GM21723 (cell line): ENCODE measurements around the gene MDH1.
"Not testable (repeated sequence)": the region's sequence is repeated elsewhere in the genome, so short reads cannot be mapped to it uniquely, and the experiment has no call there.

Source experiments
- ATAC-seq: cut with Tn5 transposase; IDR thresholded peaks from one replicate; pipeline ENCODE4 v1.9.1; 2021; ENCODE audit warnings: mild to moderate bottlenecking, moderate library complexity; ENCODE audit not compliant: unreplicated experiment

The MDH1 gene

DNA sequence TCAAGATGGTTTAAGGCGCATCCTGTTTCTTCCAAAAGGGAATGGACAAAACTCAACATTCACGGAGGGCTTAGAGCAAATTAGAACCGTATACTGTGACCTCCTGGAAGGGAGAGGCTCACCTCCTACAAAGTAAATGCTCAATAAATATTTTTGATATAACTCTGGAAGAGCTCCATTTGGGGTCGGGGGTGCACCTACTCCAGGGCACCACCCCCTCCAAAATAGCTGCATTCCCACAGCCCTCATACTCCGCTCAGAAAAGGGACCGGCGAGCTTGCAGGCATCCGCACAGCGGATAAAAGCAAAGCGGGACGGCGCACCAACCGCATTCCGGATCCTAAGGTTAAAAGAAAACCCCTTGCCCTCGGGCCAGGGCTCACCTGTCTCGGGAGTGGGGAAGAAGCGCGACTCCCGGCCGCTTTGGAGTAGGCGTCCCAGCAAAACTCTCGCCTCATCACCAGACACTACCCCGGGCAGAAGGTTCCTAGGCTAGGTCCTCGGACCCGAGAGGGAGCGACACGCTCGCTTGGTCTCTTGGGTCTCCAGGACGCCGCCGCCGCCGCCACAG, 864 bp upstream of the MDH1 start:
- peak; percentile 1 for ATAC-seq

GRCh38 chr2:63589148-63589958, 590 bp downstream of the MDH1 start:
- ATAC-seq, result peak; percentile 16

GRCh38 chr2:63590626-63591408, 2.1 kb downstream of the MDH1 start:
- ATAC-seq, result no peak

DNA sequence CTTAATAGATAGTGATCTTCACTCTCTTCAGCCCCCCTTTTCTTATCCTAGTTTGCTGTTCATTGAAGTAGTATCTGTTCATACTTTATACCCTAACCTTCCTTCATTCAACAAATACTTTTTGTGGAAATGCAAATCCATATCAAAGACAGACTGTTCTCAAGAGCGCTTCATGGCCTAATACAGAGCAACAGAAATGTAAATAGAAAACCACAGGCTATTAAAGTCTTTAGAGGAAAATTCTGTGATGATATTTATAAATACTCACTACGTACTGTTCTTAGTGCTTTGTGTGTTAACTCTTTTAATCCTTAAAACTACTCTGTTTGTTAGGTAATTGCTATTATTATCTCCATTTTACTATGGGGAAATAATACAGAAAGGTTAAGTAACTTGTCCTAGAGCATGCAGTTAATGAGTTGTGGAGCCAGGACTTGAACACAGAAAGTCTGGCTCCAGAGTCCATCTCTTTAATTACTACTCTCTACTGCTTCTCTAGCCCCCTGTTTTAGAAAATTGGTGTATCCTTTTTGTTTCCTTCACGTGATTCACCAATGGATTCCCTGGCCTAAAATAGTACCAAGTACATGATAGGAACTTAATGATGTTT, 2.9 kb downstream of the MDH1 start:
- no peak for ATAC-seq

- ATAC-seq, result no peak
Measured at GRCh38 chr2:63594660-63595059, 5.9 kb downstream of the MDH1 start.

GRCh38 chr2:63596401-63596883, 7.7 kb downstream of the MDH1 start:
- no peak for ATAC-seq

GRCh38 chr2:63598981-63599380, 10.2 kb downstream of the MDH1 start:
- ATAC-seq, result no peak

DNA sequence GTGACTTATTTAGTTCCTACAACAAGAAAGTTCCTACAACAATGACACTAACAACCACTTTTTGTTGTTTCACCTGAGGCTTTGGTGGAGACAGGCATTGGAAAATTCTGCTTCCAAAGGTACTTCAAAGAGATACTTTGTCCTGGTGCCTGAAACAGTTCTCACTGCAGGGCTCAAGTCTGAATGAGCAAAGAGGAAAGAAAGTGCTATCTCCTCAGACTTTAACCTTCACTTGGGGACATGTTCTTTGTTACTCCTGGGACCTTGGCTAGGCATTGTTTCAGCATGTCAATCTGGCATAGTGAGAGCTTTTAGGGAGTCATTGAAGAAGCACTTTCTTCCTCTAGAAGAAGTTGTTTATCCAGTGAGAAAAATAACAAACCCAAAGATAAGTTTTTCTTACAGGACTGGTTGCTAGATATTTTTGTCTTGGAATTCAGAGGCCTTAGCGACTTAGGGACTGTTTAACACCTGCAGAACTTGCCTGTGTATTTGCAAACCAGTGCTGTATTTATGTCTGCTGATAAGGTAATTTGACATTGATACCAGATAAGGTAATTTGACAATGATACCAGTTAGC, 12.2 kb downstream of the MDH1 start:
- no peak for ATAC-seq

GRCh38 chr2:63604666-63605065, 15.9 kb downstream of the MDH1 start:
- ATAC-seq, result no peak

GRCh38 chr2:63608865-63609264, 20.1 kb downstream of the MDH1 start:
- not testable (repeated sequence) for ATAC-seq

GRCh38 chr2:63610525-63610924, 21.8 kb downstream of the MDH1 start:
- ATAC-seq, result no peak

GRCh38 chr2:63613391-63613901, 24.7 kb downstream of the MDH1 start:
- no peak for ATAC-seq

DNA sequence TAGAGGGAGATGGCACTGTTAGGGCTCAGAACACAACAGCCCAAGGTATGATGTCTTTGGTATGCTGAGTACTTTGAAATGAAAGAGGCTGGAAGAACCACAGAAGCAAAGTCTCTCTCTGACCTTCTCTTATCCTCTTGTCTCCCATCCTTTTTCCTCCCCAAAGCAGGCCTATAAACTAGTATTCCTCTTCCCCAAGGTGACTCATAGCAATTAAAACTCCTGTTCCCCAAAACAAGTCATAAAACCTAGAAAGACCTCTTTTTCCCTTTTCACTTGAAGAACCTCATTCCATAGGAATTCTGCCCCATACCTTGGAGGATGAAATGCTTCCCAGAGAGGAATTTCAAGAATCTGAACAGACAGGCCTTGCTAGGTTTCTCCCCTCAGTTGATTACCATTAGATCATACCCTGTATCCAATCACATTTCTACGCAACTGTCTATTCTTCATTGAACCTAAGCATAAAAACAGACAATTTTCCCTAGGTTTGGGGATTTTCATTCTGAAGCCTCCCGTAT, 25.7 kb downstream of the MDH1 start:
- ATAC-seq, result no peak

DNA sequence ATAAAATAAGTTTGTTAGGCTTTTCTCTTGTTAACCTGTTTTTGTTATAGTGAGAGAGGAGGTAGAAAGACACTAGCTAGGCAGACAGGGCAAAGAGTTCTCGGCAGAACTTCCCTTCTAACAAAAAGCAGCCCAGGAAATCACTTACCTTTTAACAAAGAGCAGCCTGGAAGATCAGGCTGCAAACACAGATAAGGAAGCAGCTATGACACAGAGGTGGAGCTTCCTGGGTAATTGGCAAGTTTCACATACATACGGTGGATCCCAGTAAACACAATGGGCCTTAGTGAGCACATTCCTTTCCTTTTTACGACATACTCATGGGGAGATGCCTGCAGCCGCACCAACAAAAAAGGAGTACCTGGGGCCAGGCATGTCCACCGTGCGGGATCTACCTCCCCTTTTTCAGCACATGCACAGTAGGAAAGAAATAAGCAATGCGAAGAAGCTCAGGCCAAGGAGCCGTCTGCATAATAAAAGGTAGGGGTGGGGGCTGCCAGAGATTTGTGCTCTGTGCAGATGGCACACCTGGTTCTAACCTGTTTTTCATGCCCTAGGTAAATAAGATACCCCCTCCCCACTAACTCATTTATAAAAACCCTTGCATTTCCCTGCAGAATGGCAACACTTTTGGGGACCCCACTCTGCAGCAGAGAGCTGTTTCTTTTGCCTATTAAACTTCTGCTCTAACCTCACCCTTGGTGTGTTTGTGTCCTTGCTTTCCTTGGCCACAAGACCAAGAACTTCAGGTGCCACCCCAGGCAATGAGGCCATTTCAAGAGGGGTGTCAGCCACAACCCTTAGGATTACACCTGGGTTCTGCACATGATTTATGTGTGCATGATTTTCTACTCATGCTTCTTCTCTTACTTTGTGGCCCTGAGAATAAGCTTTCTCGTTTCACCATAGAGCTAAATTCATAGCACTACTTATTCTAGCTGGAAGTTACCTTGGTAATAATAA, 26.5 kb downstream of the MDH1 start:
- no peak for ATAC-seq

DNA sequence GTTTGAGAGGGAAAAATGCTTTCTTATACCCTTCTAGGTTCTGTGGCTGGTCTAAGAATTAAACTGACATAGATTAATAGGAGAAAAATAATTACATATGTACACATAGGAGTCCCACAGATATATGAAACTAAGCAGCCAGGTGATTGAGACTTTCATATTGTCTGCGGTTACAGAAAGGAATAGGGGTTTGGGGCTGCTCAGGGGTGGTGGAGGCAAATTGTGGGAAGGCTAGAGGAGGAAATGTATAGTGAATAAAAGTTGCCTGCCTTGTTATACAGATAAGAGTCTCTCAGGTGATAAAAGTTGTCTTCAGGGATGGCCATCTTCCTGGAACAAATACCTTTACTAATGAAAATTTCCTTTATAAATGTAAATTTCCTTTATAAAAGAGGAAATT, 28.6 kb downstream of the MDH1 start:
- no peak for ATAC-seq

- no peak for ATAC-seq
Measured at GRCh38 chr2:63619328-63619727, 30.6 kb downstream of the MDH1 start.

DNA sequence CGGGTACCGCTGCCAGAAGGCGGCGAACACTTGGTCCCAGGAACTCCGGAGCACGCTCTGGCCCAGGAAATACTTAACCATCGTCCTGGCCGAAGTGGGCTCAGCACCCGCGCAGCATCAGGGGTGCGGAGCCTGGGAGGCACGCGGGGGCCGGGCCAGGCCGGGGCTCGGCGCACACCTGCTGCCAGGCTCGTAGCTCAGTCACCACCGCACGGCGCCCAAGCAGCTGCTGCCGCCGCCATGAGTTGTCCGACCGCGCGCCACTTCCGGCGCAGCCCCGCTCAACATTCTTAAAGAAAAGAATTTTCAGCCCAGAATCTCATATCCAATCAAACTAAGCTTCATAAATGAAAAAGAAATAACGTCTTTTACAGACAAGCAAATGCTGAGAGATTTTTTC, 34.0 kb downstream of the MDH1 start:
- ATAC-seq, result no peak

GRCh38 chr2:63623763-63624162, 35.0 kb downstream of the MDH1 start:
- ATAC-seq, result not testable (repeated sequence)

GRCh38 chr2:63627866-63628265, 39.1 kb downstream of the MDH1 start:
- no peak for ATAC-seq
